CD4-positive, alpha-beta T cell treated with Interferon gamma for 1 hour (primary cell): ENCODE data around the gene TMOD1.

Source experiments
- DNase-seq: peaks from one replicate; pipeline ENCODE4 v3.0.0-alpha.2; 2020

The TMOD1 gene

DNA sequence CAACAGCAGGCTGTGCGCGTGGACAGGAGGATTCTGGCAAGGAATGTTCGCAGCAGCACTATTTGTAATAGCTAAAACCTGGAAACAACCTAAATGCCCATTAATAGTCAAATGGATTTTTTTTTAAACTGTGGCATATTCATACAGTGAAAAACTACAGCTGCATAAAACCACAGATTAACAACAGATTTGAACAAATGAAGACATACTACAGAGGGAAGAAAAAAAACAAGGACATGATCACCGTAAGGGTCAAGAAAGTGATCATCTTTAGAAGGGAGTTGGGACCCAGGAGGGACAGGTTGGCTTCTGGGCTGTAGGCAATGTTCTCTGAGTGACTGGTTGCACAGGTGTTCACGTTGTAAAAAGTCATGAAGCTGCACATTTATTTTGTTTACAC is 1.2 kb upstream of the TMOD1 start:
- no peak for DNase-seq

- DNase-seq = no peak
Observed at GRCh38 chr9:97500765-97501176, 695 bp upstream of the TMOD1 start.

GRCh38 chr9:97501972-97502221 is 431 bp downstream of the TMOD1 start:
- DNase-seq = no peak

DNA sequence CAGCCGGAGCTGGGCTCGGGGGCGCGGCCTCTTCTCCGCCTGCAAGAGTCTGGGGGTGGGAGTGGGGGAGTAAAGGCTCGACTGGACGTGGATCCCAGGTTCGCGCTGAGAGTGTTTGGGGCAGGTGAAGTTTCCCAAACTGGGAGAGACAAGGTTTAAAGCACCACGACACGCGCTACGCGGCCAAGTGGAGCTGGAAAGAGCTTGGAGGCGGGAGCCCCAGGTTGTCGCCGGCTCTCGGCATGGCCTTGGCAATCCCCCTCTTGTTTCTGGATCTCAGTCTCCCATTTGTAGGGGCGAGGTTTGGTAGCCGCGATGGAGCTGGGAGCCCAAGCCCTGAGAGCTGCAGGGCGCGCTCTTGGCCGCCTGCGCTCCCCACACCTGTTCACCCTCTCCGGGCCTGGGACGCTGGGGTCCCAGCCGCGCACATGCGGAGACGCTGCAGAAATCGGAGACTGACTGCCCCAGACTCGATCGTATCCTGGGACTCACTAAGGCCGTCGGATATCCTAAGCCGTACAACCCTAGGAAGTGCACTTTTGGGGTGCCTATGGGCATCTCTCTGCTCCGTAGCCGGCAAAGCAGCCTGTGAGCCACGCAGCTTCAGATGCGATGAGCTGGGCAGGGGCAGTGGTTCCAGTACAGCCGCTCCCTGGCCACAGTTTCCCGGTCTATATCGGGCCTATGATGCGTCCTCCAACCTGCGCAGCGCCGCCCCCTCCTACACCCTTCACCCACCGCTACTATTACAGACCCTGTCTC is 937 bp downstream of the TMOD1 start:
- no peak for DNase-seq

DNA sequence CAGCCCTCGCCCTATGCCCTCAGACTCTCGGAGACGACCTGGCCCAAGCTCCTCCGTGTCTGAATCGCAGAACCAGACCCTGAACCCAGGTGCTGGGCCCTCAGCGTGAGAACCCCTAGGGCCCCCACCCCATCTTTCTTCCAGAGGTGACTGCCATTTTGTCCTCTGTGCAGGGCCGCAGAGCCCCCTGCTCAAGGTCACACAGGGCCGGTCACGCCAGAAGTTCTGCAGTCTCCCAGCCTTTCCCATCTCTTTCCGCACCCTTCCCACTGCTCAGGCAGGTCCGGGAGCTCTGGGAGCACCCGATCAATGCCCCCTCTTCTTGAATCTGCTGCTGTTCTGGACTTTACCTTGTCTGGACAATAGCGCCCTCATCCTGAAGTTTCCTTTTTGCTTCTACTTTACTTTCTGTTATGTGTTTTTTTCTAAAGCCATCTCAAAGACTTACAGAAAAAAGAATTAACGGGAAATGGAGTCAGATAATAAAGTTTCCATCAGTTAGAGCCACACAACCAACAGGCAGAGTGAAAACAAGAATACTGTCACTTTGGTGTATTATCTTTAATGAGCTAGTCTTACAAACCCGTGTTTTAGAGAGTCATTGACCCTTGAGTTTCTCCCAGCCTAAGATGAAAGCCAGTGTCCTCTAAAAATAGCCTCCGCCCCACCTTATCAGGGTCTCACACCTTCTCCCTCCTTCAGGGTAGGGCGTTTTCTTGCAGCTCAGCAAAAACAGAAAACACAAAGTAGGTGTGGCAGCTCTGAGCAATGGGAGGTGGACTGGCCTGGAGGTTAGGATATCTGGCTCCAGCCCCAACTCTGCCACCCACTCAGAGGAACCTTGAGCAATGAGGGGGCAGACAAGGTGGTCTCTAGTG is 1.8 kb downstream of the TMOD1 start:
- no peak for DNase-seq

DNA sequence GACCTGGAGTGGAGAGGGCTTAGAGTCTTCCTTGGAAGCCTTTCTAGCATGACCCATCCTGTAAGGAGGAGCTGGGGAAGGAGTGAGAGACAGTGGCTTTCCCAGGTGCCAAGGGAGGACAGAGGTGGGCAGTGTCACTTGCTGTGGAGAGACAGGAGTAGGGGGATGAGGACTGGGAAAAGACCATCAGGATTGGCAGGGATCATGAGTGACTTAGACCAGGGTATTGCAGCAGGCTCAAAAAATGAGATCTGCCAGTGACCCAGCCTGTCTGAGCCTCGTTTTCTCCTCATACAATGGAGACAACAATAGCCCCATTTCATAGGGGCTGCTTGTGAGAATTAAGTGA is 2.4 kb downstream of the TMOD1 start:
- DNase-seq = no peak

DNA sequence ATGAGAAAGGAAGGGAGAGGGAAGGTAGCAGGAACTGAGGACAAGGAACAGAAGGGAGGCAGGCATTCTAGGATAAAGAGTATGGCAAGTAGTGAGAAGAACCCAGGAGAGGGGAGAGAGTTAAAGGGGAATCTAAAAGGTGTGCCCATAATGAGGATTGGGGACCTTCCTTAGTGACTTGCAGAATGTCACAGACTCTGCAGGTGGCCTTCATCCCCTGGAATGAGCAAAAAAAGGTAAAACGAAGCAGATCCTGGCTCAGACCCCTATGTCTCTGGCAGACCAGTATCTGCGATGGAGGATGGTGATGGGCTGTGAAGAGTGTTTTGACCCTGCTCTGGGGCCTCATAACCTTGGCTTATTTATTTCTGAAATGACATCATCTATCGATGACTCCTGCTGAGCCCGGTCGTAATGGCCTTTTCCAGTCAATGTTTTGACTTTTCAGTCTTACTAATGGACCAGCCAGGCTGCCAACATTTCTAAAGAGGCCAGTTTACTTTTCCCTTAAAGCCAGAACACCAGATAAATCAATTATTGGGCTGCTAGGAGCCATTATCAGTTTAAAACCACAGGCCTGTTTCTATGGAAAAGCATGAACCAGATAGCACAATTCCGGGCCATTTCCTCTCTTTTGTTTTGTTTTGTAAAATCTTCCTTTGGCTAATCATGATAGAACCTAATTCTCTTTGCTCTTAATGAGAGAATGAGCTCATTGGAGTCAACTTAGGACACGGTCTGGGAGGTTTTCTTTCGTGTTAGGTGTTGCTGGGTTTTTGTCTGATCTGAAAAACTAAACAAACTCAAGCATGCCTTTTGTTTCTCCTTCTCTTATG is 3.1 kb downstream of the TMOD1 start:
- no peak for DNase-seq

- no peak for DNase-seq
Observed at GRCh38 chr9:97505845-97506244, 4.4 kb downstream of the TMOD1 start.

DNA sequence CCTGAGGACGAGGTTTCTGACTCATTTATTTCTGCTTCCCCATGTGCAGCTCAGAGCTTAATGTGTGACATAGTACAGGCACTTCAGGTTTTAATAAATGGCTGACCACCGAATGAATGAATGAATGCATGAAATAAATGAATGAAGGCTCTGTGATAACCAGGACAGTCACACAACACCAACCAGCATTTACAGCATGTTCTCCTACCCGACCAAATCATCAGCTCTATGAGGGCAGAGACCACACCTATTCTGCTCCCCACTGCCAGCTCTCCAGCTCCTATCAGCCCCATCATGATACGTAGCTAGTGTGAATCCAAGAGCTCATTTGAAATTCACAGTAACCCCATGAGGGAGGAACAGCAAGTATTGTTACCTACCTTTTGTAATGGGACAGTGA is 4.8 kb downstream of the TMOD1 start:
- DNase-seq = no peak

- DNase-seq = no peak
Observed at GRCh38 chr9:97506787-97507186, 5.3 kb downstream of the TMOD1 start.

- DNase-seq = no peak
Observed at GRCh38 chr9:97507428-97507984, 6.0 kb downstream of the TMOD1 start.

- DNase-seq = no peak
Observed at GRCh38 chr9:97508852-97509251, 7.4 kb downstream of the TMOD1 start.

GRCh38 chr9:97510797-97511654 is 9.6 kb downstream of the TMOD1 start:
- no peak for DNase-seq

DNA sequence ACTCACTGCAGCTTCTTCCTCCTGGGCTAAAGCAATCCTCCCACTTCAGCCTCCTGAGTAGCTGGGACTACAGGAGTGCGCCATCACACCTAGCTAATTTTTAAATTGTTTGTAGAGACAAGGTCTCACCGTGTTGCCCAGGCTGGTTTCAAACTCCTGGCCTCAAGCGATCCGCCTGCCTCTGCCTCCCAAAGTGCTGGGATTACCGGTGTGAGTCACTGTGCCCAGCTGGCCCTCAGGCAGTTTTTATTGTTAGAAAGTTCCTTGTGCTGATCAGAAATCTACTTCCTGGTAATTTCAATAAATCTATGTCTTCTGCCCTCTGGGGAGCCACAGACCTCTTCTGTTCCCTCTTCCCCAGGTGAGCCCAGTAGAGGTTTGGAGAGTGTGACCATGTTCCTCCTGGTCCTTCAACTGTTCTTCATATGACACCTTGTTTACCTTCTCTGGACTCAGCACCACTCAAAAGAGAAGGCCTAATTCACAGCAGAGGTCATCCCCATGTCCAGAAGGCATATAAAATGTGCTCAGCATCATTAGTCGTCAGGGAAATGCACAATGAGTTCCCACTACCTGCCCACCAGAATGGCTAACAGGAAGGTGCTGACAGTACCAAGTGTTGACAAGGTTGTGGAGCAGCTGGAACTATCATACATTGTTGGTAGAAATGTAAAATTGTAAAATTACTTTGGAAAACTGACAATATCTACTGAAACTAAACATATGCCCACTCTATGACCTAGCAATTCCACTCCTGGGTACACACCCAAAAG is 10.4 kb downstream of the TMOD1 start:
- no peak for DNase-seq

- no peak for DNase-seq
Observed at GRCh38 chr9:97512966-97513560, 11.6 kb downstream of the TMOD1 start.

GRCh38 chr9:97514531-97514930 is 13.1 kb downstream of the TMOD1 start:
- DNase-seq = no peak

GRCh38 chr9:97515662-97516061 is 14.2 kb downstream of the TMOD1 start:
- no peak for DNase-seq

GRCh38 chr9:97516111-97516510 is 14.6 kb downstream of the TMOD1 start:
- DNase-seq = no peak

- DNase-seq = no peak
Observed at GRCh38 chr9:97517331-97518089, 16.0 kb downstream of the TMOD1 start.

DNA sequence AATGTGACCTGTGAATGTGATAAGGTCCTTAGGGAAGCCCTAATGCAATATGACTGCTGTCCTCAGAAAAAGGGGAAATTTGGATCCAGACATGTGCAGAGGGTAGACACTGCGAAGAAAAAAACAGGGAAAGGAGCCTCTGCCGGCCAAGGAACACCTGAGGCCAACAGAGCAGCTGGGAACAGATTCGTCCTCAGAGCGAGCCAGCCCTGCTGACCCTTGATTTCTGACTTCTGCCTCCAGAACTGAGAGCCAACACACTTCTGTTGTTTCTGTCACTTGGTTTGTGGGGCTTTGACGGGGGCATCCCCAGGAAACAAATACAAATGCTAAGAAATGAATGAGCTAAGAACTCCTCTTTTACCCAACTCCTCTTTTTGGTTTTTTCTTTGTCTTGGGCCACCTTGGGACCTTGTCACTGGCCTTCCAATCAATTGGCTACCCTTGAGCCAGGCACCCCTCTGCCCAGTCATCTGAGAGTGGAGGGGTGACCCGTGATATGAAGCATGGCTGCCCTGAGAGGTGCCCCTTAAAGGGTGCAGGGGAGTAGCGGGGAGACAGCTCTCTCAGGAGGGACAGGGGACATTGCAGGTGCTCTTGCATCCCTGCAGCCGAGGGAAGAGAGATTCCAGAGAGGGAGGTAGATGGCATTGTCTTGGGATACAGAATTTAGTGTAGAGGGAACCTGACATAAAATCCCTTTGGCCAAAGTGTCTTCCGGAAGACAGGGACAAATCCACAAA is 16.9 kb downstream of the TMOD1 start:
- no peak for DNase-seq
